Breast epithelium (tissue), 4 donors: Measurements from ENCODE around the gene HDHD5. TPM values are rescaled to one million over a fixed set of nuclear protein-coding genes. Genes with fewer than 3 reads are reported as not detected.

ENCODE experiments used
- DNase-seq, 2 donors: peaks; one replicate each; pipeline ENCODE4 v3.0.0-alpha.2; 2019; ENCODE audit warnings: low spot score in 2 of 2
- H3K27ac ChIP-seq, 2 donors: fragments of 200-600 bp; sonication (generic) in 1 of 2; one replicate each; pipeline ENCODE4 v1.5.1; 2016 to 2019; ENCODE audit warnings: mild to moderate bottlenecking in 1 of 2
- H3K27me3 ChIP-seq, 2 donors: fragments of 200-600 bp; sonication (generic) in 1 of 2; one replicate each; pipeline versions ENCODE4 v1.5.1 to v1.6.0; 2017 to 2019; ENCODE audit warnings: control low read depth in 1 of 2, mild to moderate bottlenecking in 1 of 2
- H3K36me3 ChIP-seq: fragments of 200-600 bp; one replicate; pipeline ENCODE4 v1.5.1; 2019
- H3K4me1 ChIP-seq, 2 donors: fragments of 200-600 bp; sonication (generic); one replicate each; pipeline ENCODE4 v1.5.1; 2016 to 2019; ENCODE audit warnings: control low read depth in 1 of 2
- H3K4me3 ChIP-seq, 3 donors: fragments of 200-600 bp; sonication (generic); 1 replicate in 2 of 3; 2 replicates in 1 of 3; pipeline ENCODE4 v1.5.1; 2016 to 2019; ENCODE audit warnings: mild to moderate bottlenecking in 3 of 3, moderate library complexity in 2 of 3
- H3K9me3 ChIP-seq, 2 donors: fragments of 200-600 bp; sonication (generic) in 1 of 2; one replicate each; pipeline ENCODE4 v1.5.1; 2016 to 2019; ENCODE audit warnings: control low read depth in 1 of 2
- POLR2A ChIP-seq: fragments of 450-650 bp; IDR thresholded peaks from one replicate; pipeline ENCODE4 v1.6.1; 2016; ENCODE audit warnings: antibody characterized with exemption, mild to moderate bottlenecking, moderate library complexity
- POLR2AphosphoS5 ChIP-seq, 3 donors: sonication (generic); formaldehyde crosslinking; IDR thresholded peaks; one replicate each; pipeline ENCODE4 v1.6.1; 2017; ENCODE audit warnings: antibody characterized with exemption in 3 of 3
- intact Hi-C: fragments of 100-400 bp; cut with DNase I; formaldehyde crosslinking; loops from one replicate; pipeline ENCODE4 v1.15.1; 2023; ENCODE audit warnings: low total_unique reads
- total RNA-seq, 3 donors: library from RNA; depleted of rRNA; stranded (reverse); fragments of >200 nt; gene quantifications; one replicate each; pipeline ENCODE4 v1.1.0, GENCODE V29; 2016
- TF ChIP-seq, protein P1 (sequence below), 3 donors: fragments of 450-650 bp; IDR thresholded peaks; one replicate each; pipeline ENCODE4 v1.5.1; 2016 to 2017; ENCODE audit warnings: antibody characterized with exemption in 3 of 3, mild to moderate bottlenecking in 3 of 3, moderate library complexity in 3 of 3

The HDHD5 gene
- total RNA-seq, 3 donors from 2014 or later: 42.0 to 54.4 (median 53.8) TPM

DNA sequence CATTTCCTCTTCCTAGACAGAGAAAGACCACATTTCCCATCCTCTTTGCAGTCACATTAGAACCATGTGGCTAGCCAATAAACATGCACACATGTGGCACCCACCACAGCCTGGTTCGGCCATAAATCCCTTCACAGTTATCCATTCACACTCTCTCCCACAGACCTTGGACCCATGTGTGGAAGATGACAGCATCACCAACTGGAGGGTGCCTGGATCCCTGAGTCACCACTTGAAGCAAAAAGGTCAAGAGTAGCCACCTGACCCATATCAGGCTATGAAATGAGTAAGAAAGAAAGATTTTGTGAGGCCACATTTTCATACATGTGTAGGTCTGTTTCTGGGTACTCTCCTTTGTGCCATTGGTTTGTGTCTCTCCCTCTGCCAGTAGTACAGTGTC is 28.9 kb downstream of the HDHD5 start:
- Histone ChIP-seq H3K27ac (no peak overlapping the region), H3K36me3 (no peaks in the 10 kb centered on the region), H3K4me1 (no peaks in the 10 kb centered on the region), H3K27me3 (no peaks in the 10 kb centered on the region), H3K9me3 (no peaks in the 10 kb centered on the region), H3K4me3 (no peak overlapping the region)
- intact Hi-C loops: no loop called here
- DNase-seq: no peak
- TF ChIP-seq, protein P1, sequence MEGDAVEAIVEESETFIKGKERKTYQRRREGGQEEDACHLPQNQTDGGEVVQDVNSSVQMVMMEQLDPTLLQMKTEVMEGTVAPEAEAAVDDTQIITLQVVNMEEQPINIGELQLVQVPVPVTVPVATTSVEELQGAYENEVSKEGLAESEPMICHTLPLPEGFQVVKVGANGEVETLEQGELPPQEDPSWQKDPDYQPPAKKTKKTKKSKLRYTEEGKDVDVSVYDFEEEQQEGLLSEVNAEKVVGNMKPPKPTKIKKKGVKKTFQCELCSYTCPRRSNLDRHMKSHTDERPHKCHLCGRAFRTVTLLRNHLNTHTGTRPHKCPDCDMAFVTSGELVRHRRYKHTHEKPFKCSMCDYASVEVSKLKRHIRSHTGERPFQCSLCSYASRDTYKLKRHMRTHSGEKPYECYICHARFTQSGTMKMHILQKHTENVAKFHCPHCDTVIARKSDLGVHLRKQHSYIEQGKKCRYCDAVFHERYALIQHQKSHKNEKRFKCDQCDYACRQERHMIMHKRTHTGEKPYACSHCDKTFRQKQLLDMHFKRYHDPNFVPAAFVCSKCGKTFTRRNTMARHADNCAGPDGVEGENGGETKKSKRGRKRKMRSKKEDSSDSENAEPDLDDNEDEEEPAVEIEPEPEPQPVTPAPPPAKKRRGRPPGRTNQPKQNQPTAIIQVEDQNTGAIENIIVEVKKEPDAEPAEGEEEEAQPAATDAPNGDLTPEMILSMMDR (IDR thresholded peaks at IDR 0.05): no peak

DNA sequence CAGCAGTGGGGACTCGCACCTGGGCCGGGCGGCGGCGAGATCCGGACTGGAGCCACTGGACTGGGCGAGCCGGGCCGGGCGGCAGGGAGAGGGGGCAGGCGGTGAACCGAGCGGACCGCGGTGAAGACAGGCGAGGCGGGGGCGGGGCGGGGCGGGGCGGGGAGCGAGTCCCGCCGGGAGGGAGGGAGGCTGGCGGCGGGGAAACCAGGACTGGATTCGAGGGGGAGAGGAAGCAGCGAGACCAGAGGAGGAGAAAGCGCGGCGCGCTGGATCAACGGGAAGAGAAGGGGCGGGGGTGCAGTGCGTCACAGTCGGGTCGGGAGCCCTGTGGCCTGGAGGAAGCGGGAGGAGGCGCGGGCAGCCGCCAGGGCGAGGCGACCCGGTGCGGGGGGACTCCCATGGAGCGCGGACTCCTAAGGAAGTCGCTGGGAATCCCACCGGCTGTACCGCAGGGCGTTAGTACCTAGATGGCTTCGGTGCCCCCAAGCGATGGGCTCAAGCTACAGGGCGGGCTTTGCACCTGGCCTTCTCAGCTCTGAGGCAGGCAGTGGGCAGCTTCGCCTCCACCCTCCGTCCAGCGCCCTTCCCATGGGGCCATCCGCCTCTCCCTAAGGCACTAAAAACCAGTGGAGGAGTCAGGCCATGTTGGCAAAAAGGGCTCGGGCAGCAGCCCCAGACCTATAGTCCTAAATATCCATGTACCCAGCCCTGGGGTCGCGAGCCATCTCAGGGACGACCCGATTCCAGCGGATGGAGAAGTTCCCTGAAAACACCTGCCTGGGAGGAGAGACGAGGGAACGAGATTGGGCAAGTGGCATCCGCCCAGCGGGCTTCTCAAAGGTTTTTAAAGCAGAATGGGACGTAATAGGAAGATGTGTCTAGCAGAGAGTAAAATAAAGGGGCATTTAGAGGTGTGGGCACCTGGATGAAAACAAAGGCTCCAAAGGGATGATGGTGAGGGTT is 37.6 kb downstream of the HDHD5 start, which contains the start of gene TMEM121B:
TSS of gene TMEM121B (minus strand) at position 128 of the 963 bp plus-strand sequence. CDS start 233 bp downstream, outside the sequence.
- peak within 1 kb of the TSS; percentile 48 to 79 (median 64) for H3K4me3 ChIP-seq
- no peaks in the 10 kb centered on the region for H3K36me3 ChIP-seq
- H3K9me3 ChIP-seq: no peaks in the 10 kb centered on the region
- DNase-seq: peak; percentile 36 to 73
- peaks cover 3 to 16% of the 10 kb centered on the region in 2 donors for H3K27me3 ChIP-seq
- intact Hi-C loops: no loop called here
- peak within 1 kb of the TSS in 1 of 2 donors; percentile 13 for H3K27ac ChIP-seq
- TF ChIP-seq, protein P1 (IDR thresholded peaks at IDR 0.05): no peak
- TF ChIP-seq POLR2AphosphoS5 (IDR thresholded peaks at IDR 0.05) (no peak), POLR2A (no peak)
- H3K4me1 ChIP-seq: peaks cover 0 to 5% of the 10 kb centered on the region in 2 donors

DNA sequence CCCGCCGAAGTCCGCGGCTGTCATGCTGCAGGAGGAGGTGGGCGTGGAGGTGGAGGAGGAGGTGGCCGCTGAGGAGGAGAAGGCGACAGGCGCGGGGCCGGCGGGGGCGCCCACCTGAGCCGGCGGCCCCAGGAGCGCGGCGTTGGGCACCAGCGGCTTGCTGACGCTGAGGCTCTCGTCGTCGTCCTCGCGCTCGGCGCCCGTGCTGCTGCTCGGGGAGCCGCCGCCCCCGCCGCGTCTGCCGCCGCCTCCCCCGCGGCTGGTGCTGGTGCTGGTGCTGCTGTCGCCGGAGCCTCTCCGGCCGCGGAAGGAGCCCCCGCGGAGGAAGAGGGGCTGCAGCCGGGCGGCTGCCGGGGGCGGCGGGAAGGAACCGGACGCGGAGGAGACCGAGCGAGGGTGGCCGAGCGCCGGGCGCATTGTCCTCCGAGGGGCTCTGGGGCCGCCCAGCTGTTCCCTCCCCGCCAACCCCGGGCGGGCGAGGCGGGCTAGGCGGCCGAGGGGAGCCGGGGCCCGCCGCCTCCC is 38.3 kb downstream of the HDHD5 start:
- H3K36me3 ChIP-seq: no peaks in the 10 kb centered on the region
- DNase-seq: no peak
- H3K27ac ChIP-seq: peak overlapping the region in 1 of 2 donors; percentile 13
- TF ChIP-seq POLR2A (no peak), POLR2AphosphoS5 (IDR thresholded peaks at IDR 0.05) (no peak)
- TF ChIP-seq, protein P1 (IDR thresholded peaks at IDR 0.05): no peak
- peaks cover 0 to 5% of the 10 kb centered on the region in 2 donors for H3K4me1 ChIP-seq
- H3K27me3 ChIP-seq: peaks cover 3 to 16% of the 10 kb centered on the region in 2 donors
- H3K9me3 ChIP-seq: no peaks in the 10 kb centered on the region
- peak overlapping the region; percentile 48 to 79 (median 64) for H3K4me3 ChIP-seq
- intact Hi-C loops: no loop called here

DNA sequence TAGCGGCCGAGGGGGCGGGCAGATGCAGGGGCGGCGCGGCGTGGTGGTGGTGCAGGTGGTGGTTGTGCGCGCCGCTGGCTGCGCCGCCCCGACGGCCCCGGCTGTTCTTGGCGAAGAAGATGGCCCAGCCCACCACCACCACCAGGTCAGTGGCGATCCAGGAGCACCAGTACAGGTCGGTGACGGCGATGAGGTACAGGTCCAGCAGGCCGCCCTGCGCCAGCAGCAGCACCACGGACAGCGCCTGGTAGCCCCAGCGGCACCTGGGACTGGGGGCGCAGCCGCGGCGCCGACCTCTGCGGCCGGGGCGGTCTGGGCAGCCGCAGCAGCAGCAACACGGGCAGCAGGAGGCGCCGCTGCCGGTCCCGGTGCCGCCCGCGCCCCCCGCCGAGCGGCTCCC is 38.8 kb downstream of the HDHD5 start:
- Histone ChIP-seq H3K4me1 (peaks cover 0 to 5% of the 10 kb centered on the region in 2 donors), H3K27me3 (peaks cover 3 to 16% of the 10 kb centered on the region in 2 donors), H3K27ac (no peak overlapping the region), H3K36me3 (no peaks in the 10 kb centered on the region), H3K4me3 (peak overlapping the region; percentile 48 to 79 (median 64)), H3K9me3 (no peaks in the 10 kb centered on the region)
- DNase-seq: peak in 1 of 2 donors; percentile 59
- intact Hi-C loops: no loop called here
- TF ChIP-seq POLR2A (no peak), POLR2AphosphoS5 (IDR thresholded peaks at IDR 0.05) (no peak)
- TF ChIP-seq, protein P1 (IDR thresholded peaks at IDR 0.05): no peak
